HepG2 (cell line): ENCODE measurements around the gene PTTG1. TPM values are rescaled to one million over a fixed set of nuclear protein-coding genes. Genes with fewer than 3 reads are reported as not detected.
A peak's percentile ranks its signal among the peaks of the same experiment; 100 is the strongest.

ENCODE experiments used
- ARNT ChIP-seq: fragments of 450-650 bp; IDR thresholded peaks from 2 replicates; pipeline ENCODE4 v1.6.1; 2017
- ASH2L ChIP-seq: fragments of 300-600, 200-600 bp; sonication (generic); IDR thresholded peaks from 2 replicates; pipeline ENCODE4 v1.7.0; 2017; ENCODE audit warnings: low read depth, mild to moderate bottlenecking, moderate library complexity, mixed read lengths, low read length; ENCODE audit not compliant: insufficient read length
- ATF6 ChIP-seq: sonication (generic); formaldehyde crosslinking; conservative IDR thresholded peaks from 2 replicates; pipeline ENCODE4 v1.4.0; 2020; ENCODE audit warnings: missing genetic modification reagents
- BRF2 ChIP-seq: sonication (generic); formaldehyde crosslinking; IDR thresholded peaks from 2 replicates; pipeline ENCODE4 v1.8.1; 2022; ENCODE audit warnings: mild to moderate bottlenecking, missing genetic modification reagents
- DBP ChIP-seq: sonication (generic); formaldehyde crosslinking; IDR thresholded peaks from 2 replicates; pipeline ENCODE4 v1.4.0; 2020; ENCODE audit warnings: missing genetic modification reagents; ENCODE audit errors: not compliant biosample characterization
- HIC2 ChIP-seq: sonication (generic); formaldehyde crosslinking; IDR thresholded peaks from 2 replicates; pipeline ENCODE4 v1.9.0; 2022; ENCODE audit warnings: low read depth, missing genetic modification reagents
- HNRNPH1 ChIP-seq: fragments of 200-400 bp; formaldehyde crosslinking; optimal IDR thresholded peaks from 2 replicates; pipeline ENCODE3; 2017; ENCODE audit warnings: mild to moderate bottlenecking, low read depth, low read length
- ISL2 ChIP-seq: sonication (generic); formaldehyde crosslinking; IDR thresholded peaks from 2 replicates; pipeline ENCODE4 v1.5.0; 2020; ENCODE audit warnings: missing genetic modification reagents
- JUND ChIP-seq: sonication (generic); formaldehyde crosslinking; IDR thresholded peaks from 2 replicates; pipeline ENCODE4 v1.8.0; 2022; ENCODE audit warnings: mild to moderate bottlenecking, missing genetic modification reagents
- MTF2 ChIP-seq: sonication (generic); formaldehyde crosslinking; IDR thresholded peaks from 2 replicates; pipeline ENCODE4 v1.5.0; 2020; ENCODE audit warnings: missing genetic modification reagents, borderline replicate concordance
- PAX8 ChIP-seq: sonication (generic); formaldehyde crosslinking; IDR thresholded peaks from 2 replicates; pipeline ENCODE4 v1.8.0; 2022; ENCODE audit warnings: mild to moderate bottlenecking, missing genetic modification reagents, borderline replicate concordance
- POLR2AphosphoS5 ChIP-seq: IDR thresholded peaks from 2 replicates; pipeline ENCODE4 v1.6.1; 2012; ENCODE audit warnings: low read depth, low read length
- TAF1 ChIP-seq: sonication (generic); formaldehyde crosslinking; IDR thresholded peaks from 2 replicates; pipeline ENCODE4 v1.4.0; 2020; ENCODE audit warnings: missing genetic modification reagents
- TRIM24 ChIP-seq: sonication (generic); formaldehyde crosslinking; IDR thresholded peaks from 2 replicates; pipeline ENCODE4 v1.8.0; 2022; ENCODE audit warnings: mild to moderate bottlenecking, missing genetic modification reagents
- ZBTB14 ChIP-seq: sonication (generic); formaldehyde crosslinking; IDR thresholded peaks from 2 replicates; pipeline ENCODE4 v1.4.0; 2020; ENCODE audit warnings: missing genetic modification reagents
- ZBTB43 ChIP-seq: sonication (generic); formaldehyde crosslinking; conservative IDR thresholded peaks from 2 replicates; pipeline ENCODE4 v1.4.0; 2020; ENCODE audit warnings: missing genetic modification reagents
- ZFP91 ChIP-seq: sonication (generic); formaldehyde crosslinking; IDR thresholded peaks from 2 replicates; pipeline ENCODE4 v1.9.0; 2022; ENCODE audit warnings: missing genetic modification reagents, mild to moderate bottlenecking, borderline replicate concordance
- ZNF550 ChIP-seq: sonication (generic); formaldehyde crosslinking; IDR thresholded peaks from 2 replicates; pipeline ENCODE4 v1.4.0; 2020; ENCODE audit warnings: mild to moderate bottlenecking, missing genetic modification reagents, borderline replicate concordance
- ZNF749 ChIP-seq: sonication (generic); formaldehyde crosslinking; IDR thresholded peaks from 2 replicates; pipeline ENCODE4 v1.8.0; 2022; ENCODE audit warnings: mild to moderate bottlenecking, missing genetic modification reagents, moderate library complexity, borderline replicate concordance
- polyA plus RNA-seq, 8 experiments: library from polyadenylated mRNA; depleted of rRNA in 3 of 8; stranded (reverse) in 7 of 8; unstranded in 1 of 8; fragments of >200 nt; fragmentation: Illumina TruSeq in 4 of 8; extraction: Trizol in 4 of 8; gene quantifications; 2 replicates each; pipeline versions ENCODE4 v1.2.1 to v1.2.3, GENCODE V29; 2011 to 2016; ENCODE audit warnings: low read depth in 4 of 8, missing spikeins in 1 of 8, mixed read lengths in 1 of 8; ENCODE audit not compliant: insufficient read depth in 1 of 8
- total RNA-seq, 5 experiments: library from RNA; depleted of rRNA; stranded (reverse); fragments of >200 nt; fragmentation: Illumina TruSeq; extraction: Trizol; gene quantifications; 2 replicates each; pipeline ENCODE4 v1.2.3, GENCODE V29; 2016; ENCODE audit warnings: low read depth in 1 of 5

Gene PTTG1
- total and polyA plus RNA-seq, 2 of the 13 experiments (the other 11 are each of a cell fraction or from before 2014, with no cell fraction given) = 102 to 161 TPM

GRCh38 chr5:160475864-160476438 is 54.3 kb downstream of the PTTG1 start (continued):
- TF ChIP-seq BRF2 (CRISPR knock-in tag) (no peak), ZNF749 (CRISPR knock-in tag) (0 out of 2 replicates have a peak, but pooled peaks have one; percentile 37), DBP (CRISPR knock-in tag) (peak; percentile 48), PAX8 (CRISPR knock-in tag) (no peak), TRIM24 (CRISPR knock-in tag) (no peak), ARNT (no peak), ISL2 (peak; percentile 92), POLR2AphosphoS5 (peak; percentile 76), JUND (CRISPR knock-in tag) (peak; percentile 77), HIC2 (no peak), ZBTB43 (CRISPR knock-in tag) (peak; percentile 83; the same call in 1 of the 2 replicates), HNRNPH1 (no peak), MTF2 (CRISPR knock-in tag) (no peak), TAF1 (CRISPR knock-in tag) (peak; percentile 36; the same call in 1 of the 2 replicates), ZBTB14 (CRISPR knock-in tag) (no peak), ZFP91 (CRISPR knock-in tag) (peak; percentile 55; the same call in 1 of the 2 replicates), ZNF550 (CRISPR knock-in tag) (no peak), ATF6 (CRISPR knock-in tag) (no peak), ASH2L (peak; percentile 85)
